MCF 10A (cell line): ENCODE data around the gene RBFOX2. TPM values are rescaled to one million over a fixed set of nuclear protein-coding genes. Genes with fewer than 3 reads are reported as not detected.

Experiments
- BruUV-seq: library from RNA; stranded (reverse); fragments of 400-500 nt; replicated peaks from 2 replicates; lab custom pipeline; 2021; lab: Mats Ljungman, UMichigan
- CTCF ChIA-PET: fragments of 300-600 bp; sonication (Branson Sonifier 250); formaldehyde crosslinking; extraction: SDS; loops from one replicate; lab custom pipeline; 2021; ENCODE audit warnings: antibody characterized with exemption, inconsistent platforms; lab: Yijun Ruan, JAX
- POLR2A ChIA-PET: fragments of 300-600, 350-650 bp; sonication (Branson Sonifier 250); formaldehyde crosslinking; extraction: SDS; loops from one replicate; lab custom pipeline; 2020; ENCODE audit warnings: antibody characterized with exemption, inconsistent platforms; lab: Yijun Ruan, JAX
- DNase-seq: peaks from one replicate; pipeline ENCODE4 v3.0.0-alpha.2; 2018; ENCODE audit not compliant: unreplicated experiment
- H3K27ac Mint-ChIP-seq: one replicate; pipeline ENCODE4 v1.8.0; 2022; ENCODE audit warnings: mild to moderate bottlenecking, low read depth, mixed read lengths; ENCODE audit not compliant: unreplicated experiment
- H3K27me3 Mint-ChIP-seq: one replicate; pipeline ENCODE4 v1.8.0; 2022; ENCODE audit warnings: mixed read lengths; ENCODE audit not compliant: insufficient read depth, unreplicated experiment
- H3K36me3 Mint-ChIP-seq: one replicate; pipeline ENCODE4 v1.8.0; 2022; ENCODE audit warnings: mild to moderate bottlenecking, moderate library complexity, mixed read lengths; ENCODE audit not compliant: insufficient read depth, unreplicated experiment
- H3K4me1 Mint-ChIP-seq: one replicate; pipeline ENCODE4 v1.8.0; 2022; ENCODE audit warnings: mixed read lengths; ENCODE audit not compliant: insufficient read depth, unreplicated experiment
- H3K4me3 Mint-ChIP-seq: one replicate; pipeline ENCODE4 v1.8.0; 2022; ENCODE audit warnings: mild to moderate bottlenecking, moderate library complexity, mixed read lengths; ENCODE audit not compliant: unreplicated experiment
- H3K9me3 Mint-ChIP-seq: one replicate; pipeline ENCODE4 v1.8.0; 2022; ENCODE audit warnings: mixed read lengths; ENCODE audit not compliant: unreplicated experiment
- CTCF ChIP-seq: fragments of 200-600 bp; IDR thresholded peaks from one replicate; pipeline ENCODE4 v1.8.0; 2022; ENCODE audit warnings: antibody characterized with exemption, mild to moderate bottlenecking; ENCODE audit not compliant: unreplicated experiment
- intact Hi-C: fragments of 100-400 bp; cut with micrococcal nuclease; formaldehyde crosslinking; loops from 2 replicates; pipeline ENCODE4 v1.14.1; 2022
- total RNA-seq: library from RNA; stranded (reverse); gene quantifications from 2 replicates; pipeline ENCODE4 v1.2.3, GENCODE V29; 2022

RBFOX2 gene
- total RNA-seq, 1 experiment from 2014 or later: 89.4 TPM

DNA sequence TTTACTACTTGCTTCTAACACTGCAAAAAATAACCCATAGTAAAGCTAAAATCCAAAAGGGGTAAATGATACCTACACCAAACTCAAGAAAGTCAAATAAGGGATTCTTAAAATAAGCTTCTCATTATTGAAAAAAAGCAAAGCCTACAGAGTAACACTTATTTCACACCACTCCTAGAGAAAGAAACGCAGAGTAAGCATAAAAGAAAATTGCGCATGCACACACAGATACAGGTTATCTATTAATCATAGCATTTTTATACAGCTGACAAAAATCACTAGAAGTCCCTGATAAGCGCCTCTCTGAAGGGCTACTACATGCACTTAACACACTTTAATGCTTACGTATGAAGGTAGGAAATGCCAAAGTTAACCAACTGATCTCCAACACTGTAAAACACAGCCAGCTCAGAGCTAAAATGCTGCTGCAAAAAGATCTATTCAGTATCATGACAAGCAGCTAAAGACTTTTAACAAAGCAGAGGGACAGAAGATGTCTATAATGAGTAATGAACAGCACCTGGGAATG lies 14.0 kb downstream of the RBFOX2 start:
- Mint-ChIP-seq H3K36me3 (no peaks in the 10 kb centered on the region), H3K9me3 (no peaks in the 10 kb centered on the region), H3K27ac (no peak overlapping the region), H3K27me3 (no peaks in the 10 kb centered on the region), H3K4me3 (no peak overlapping the region), H3K4me1 (peaks cover 9% of the 10 kb centered on the region)
- POLR2A ChIA-PET: interaction anchor here (0.6 to 1.8 kb wide), 7 partner anchors 9 to 207 kb away, joined by 3 to 6 read pairs (median 3); partner anchors contain the start of gene RBFOX2
- no TSS peak for BruUV-seq
- CTCF ChIA-PET: interaction anchor here (0.6 to 1.7 kb wide), 7 partner anchors 12 to 1257 kb away, joined by 3 to 12 read pairs (median 4); no protein-coding TSS in a partner anchor
- DNase-seq: no peak
- TF ChIP-seq CTCF: no peak
- intact Hi-C loops: no loop called here

DNA sequence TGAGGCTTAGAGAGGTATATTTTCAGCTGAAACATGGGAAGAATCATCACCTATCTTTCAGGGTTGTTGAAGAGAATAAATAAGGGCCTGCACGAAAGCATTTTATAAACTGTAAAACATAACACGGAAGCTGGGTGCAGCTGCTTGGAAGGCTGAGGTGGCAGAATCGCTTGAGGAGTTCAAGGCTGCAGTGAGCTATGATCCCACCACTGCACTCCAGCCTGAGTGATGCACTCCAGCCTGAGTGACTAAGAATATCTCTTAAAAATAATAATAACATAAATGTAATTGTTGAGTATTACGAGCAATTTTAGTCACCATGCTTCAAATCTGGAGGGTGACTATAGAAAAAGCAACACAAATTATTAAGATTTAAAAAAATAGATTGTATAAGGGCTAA lies 16.3 kb downstream of the RBFOX2 start:
- Mint-ChIP-seq H3K27ac (no peak overlapping the region), H3K27me3 (no peaks in the 10 kb centered on the region), H3K36me3 (no peaks in the 10 kb centered on the region), H3K9me3 (no peaks in the 10 kb centered on the region), H3K4me3 (no peak overlapping the region), H3K4me1 (peaks cover 9% of the 10 kb centered on the region)
- no peak for DNase-seq
- POLR2A ChIA-PET: interaction anchor here (1.1 to 2.8 kb wide), 2 partner anchors 15 to 177 kb away, joined by 3 to 20 read pairs; partner anchors contain the start of gene RBFOX2
- CTCF ChIA-PET: interaction anchor here (0.6 to 2.7 kb wide), 2 partner anchors 53 to 385 kb away, joined by 3 to 13 read pairs; no protein-coding TSS in a partner anchor
- intact Hi-C loops: no loop called here
- no TSS peak for BruUV-seq
- TF ChIP-seq CTCF: no peak

- BruUV-seq: no TSS peak
- H3K27me3 Mint-ChIP-seq: no peaks in the 10 kb centered on the region
- no peaks in the 10 kb centered on the region for H3K36me3 Mint-ChIP-seq
- ChIA-PET POLR2A (interaction anchor here (0.5 to 2.8 kb wide), 2 partner anchors 17 to 175 kb away, joined by 3 to 20 read pairs; partner anchors contain the start of gene RBFOX2), CTCF (interaction anchor here (2.7 kb wide), 1 partner anchor 55 kb away, joined by 13 read pairs; no protein-coding TSS in a partner anchor)
- no peak for TF ChIP-seq CTCF
- peak; percentile 34 for DNase-seq
- H3K4me1 Mint-ChIP-seq: peaks cover 16% of the 10 kb centered on the region
- intact Hi-C loops: no loop called here
- H3K4me3 Mint-ChIP-seq: no peak overlapping the region
- H3K9me3 Mint-ChIP-seq: no peaks in the 10 kb centered on the region
- H3K27ac Mint-ChIP-seq: no peak overlapping the region
Measured at GRCh38 chr22:36010882-36011281, 17.7 kb downstream of the RBFOX2 start.

DNA sequence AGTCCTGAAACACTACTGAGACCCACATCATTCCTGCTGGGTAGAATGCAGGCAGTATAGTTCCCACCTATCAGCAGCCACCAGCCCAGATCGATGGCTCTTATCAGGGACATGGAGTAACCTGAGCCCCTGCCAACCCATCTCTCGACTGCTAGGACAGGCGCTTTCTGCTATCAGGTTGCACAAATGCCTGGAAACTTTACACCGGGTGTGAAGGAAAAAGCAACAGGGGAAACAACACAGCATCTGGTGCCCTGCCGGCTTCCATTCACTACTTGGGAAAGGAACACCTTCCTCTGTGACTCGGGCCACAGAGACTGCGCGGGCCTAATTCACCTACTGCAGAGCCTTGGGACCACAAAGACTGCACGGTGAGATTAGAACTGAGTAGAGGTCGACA lies 18.5 kb downstream of the RBFOX2 start:
- Mint-ChIP-seq H3K4me3 (no peak overlapping the region), H3K9me3 (no peaks in the 10 kb centered on the region), H3K36me3 (no peaks in the 10 kb centered on the region), H3K27me3 (no peaks in the 10 kb centered on the region), H3K4me1 (peaks cover 16% of the 10 kb centered on the region), H3K27ac (no peak overlapping the region)
- DNase-seq: no peak
- intact Hi-C loops: no loop called here
- ChIA-PET POLR2A (no interaction called here), CTCF (no interaction called here)
- BruUV-seq: no TSS peak
- no peak for TF ChIP-seq CTCF
